ENCODE results near the gene ANTXR1.
A peak's percentile ranks its signal among the peaks of the same experiment; 100 is the strongest.

ANTXR1 gene

DNA sequence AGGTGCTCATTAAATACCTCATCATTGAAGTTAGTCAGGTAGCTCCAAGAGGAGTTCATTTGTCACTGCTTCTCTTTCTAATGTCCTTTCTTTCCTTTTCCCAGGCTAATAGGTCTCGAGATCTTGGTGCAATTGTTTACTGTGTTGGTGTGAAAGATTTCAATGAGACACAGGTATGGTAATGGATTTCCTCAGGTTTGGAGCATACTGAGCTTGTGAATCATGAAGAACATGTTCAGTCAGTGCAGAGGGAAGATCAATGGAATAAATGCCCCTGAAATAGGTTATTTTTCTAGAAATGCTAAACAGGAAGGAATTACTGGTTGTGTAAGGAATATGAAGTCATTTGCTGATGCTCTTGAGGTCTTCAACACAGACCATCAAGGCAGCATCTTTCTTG is 62.5 kb downstream of the ANTXR1 start:
- DNase-seq (ENCODE audit: insufficient read length, low spot score) (no peak), FAIRE-seq (no peak)
- no peak for TF ChIP-seq POU2F2 (IDR thresholded peaks at IDR 0.05; ENCODE audit: low read depth, low read length)
- no peak for TF ChIP-seq PAX5 (IDR thresholded peaks at IDR 0.05; ENCODE audit: insufficient read depth, low read length, severe bottlenecking)
- no peak for TF ChIP-seq TAF1 (IDR thresholded peaks at IDR 0.05; ENCODE audit: low read depth, low read length)
- no peak for TF ChIP-seq POLR2A (IDR thresholded peaks at IDR 0.05; ENCODE audit: low read depth, low read length)
- no peak for TF ChIP-seq SPI1 (IDR thresholded peaks at IDR 0.05; ENCODE audit: low read depth, low read length)
- TF ChIP-seq POLR2AphosphoS5 (IDR thresholded peaks at IDR 0.05; ENCODE audit: low read depth, low read length): no peak

- DNase-seq (ENCODE audit: insufficient read length, low spot score) (no peak), FAIRE-seq (no peak)
- TF ChIP-seq TAF1 (IDR thresholded peaks at IDR 0.05; ENCODE audit: low read depth, low read length) (no peak), PAX5 (IDR thresholded peaks at IDR 0.05; ENCODE audit: insufficient read depth, low read length, severe bottlenecking) (no peak), POLR2A (IDR thresholded peaks at IDR 0.05; ENCODE audit: low read depth, low read length) (no peak), POU2F2 (IDR thresholded peaks at IDR 0.05; ENCODE audit: low read depth, low read length) (no peak), SPI1 (IDR thresholded peaks at IDR 0.05; ENCODE audit: low read depth, low read length) (no peak), POLR2AphosphoS5 (IDR thresholded peaks at IDR 0.05; ENCODE audit: low read depth, low read length) (no peak)
Observed at GRCh38 chr2:69076601-69077000, 63.6 kb downstream of the ANTXR1 start.

- DNase-seq (ENCODE audit: insufficient read length, low spot score): no peak
- no peak for FAIRE-seq
- TF ChIP-seq TAF1 (IDR thresholded peaks at IDR 0.05; ENCODE audit: low read depth, low read length): no peak
- no peak for TF ChIP-seq SPI1 (IDR thresholded peaks at IDR 0.05; ENCODE audit: low read depth, low read length)
- TF ChIP-seq PAX5 (IDR thresholded peaks at IDR 0.05; ENCODE audit: insufficient read depth, low read length, severe bottlenecking): no peak
- no peak for TF ChIP-seq POU2F2 (IDR thresholded peaks at IDR 0.05; ENCODE audit: low read depth, low read length)
- TF ChIP-seq POLR2A (IDR thresholded peaks at IDR 0.05; ENCODE audit: low read depth, low read length): no peak
- TF ChIP-seq POLR2AphosphoS5 (IDR thresholded peaks at IDR 0.05; ENCODE audit: low read depth, low read length): no peak
Observed at GRCh38 chr2:69077252-69077950, 64.4 kb downstream of the ANTXR1 start.

GRCh38 chr2:69080071-69080470 is 67.1 kb downstream of the ANTXR1 start:
- FAIRE-seq: no peak

DNA sequence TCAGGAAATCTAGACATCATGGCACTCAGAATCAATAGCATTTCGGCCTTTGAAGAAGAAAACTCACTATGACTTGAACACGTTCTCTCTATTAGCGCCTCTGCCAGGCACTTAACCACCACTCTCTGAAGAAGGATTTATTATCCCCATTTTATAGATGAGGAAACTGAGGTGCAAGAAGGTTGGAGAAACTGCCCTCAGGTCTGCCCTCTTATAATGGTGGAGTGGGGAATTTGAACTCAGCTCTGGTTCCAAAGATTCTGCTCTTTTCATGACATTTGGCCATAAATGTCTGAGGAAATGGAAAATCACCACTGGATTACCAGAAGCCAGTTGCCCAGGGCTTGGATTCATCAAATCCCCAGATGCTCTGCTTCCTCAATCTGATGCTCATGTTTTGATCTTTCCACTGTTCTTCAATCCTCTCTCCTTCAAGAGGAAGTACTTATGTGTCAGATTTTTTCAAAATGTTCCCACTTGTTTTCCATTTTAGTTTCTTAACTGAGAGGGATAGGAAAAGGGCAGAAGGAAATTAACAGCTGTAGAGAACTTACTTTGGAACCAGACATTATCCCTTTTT is 68.1 kb downstream of the ANTXR1 start:
- DNase-seq (ENCODE audit: insufficient read length, low spot score) (no peak), FAIRE-seq (no peak)

More at GRCh38 chr2:69080071-69080470, 67.1 kb downstream of the ANTXR1 start:
- no peak for DNase-seq (ENCODE audit: insufficient read length, low spot score)
- TF ChIP-seq TAF1 (IDR thresholded peaks at IDR 0.05; ENCODE audit: low read depth, low read length): no peak
- TF ChIP-seq SPI1 (IDR thresholded peaks at IDR 0.05; ENCODE audit: low read depth, low read length): 0 out of 2 replicates have a peak, but pooled peaks have one; percentile 6

GRCh38 chr2:69081757-69082156 is 68.8 kb downstream of the ANTXR1 start:
- TF ChIP-seq POLR2A (IDR thresholded peaks at IDR 0.05; ENCODE audit: low read depth, low read length): no peak
- TF ChIP-seq POU2F2 (IDR thresholded peaks at IDR 0.05; ENCODE audit: low read depth, low read length): no peak
- TF ChIP-seq SPI1 (IDR thresholded peaks at IDR 0.05; ENCODE audit: low read depth, low read length): no peak
- no peak for TF ChIP-seq PAX5 (IDR thresholded peaks at IDR 0.05; ENCODE audit: insufficient read depth, low read length, severe bottlenecking)
- TF ChIP-seq POLR2AphosphoS5 (IDR thresholded peaks at IDR 0.05; ENCODE audit: low read depth, low read length): no peak
- TF ChIP-seq TAF1 (IDR thresholded peaks at IDR 0.05; ENCODE audit: low read depth, low read length): no peak
- DNase-seq (ENCODE audit: insufficient read length, low spot score) (no peak), FAIRE-seq (no peak)

More for the DNA sequence above, 68.1 kb downstream of the ANTXR1 start:
- TF ChIP-seq TAF1 (IDR thresholded peaks at IDR 0.05; ENCODE audit: low read depth, low read length): no peak
- no peak for TF ChIP-seq SPI1 (IDR thresholded peaks at IDR 0.05; ENCODE audit: low read depth, low read length)
- TF ChIP-seq POLR2AphosphoS5 (IDR thresholded peaks at IDR 0.05; ENCODE audit: low read depth, low read length): no peak
- no peak for TF ChIP-seq POU2F2 (IDR thresholded peaks at IDR 0.05; ENCODE audit: low read depth, low read length)
- no peak for TF ChIP-seq POLR2A (IDR thresholded peaks at IDR 0.05; ENCODE audit: low read depth, low read length)
- no peak for TF ChIP-seq PAX5 (IDR thresholded peaks at IDR 0.05; ENCODE audit: insufficient read depth, low read length, severe bottlenecking)

DNA sequence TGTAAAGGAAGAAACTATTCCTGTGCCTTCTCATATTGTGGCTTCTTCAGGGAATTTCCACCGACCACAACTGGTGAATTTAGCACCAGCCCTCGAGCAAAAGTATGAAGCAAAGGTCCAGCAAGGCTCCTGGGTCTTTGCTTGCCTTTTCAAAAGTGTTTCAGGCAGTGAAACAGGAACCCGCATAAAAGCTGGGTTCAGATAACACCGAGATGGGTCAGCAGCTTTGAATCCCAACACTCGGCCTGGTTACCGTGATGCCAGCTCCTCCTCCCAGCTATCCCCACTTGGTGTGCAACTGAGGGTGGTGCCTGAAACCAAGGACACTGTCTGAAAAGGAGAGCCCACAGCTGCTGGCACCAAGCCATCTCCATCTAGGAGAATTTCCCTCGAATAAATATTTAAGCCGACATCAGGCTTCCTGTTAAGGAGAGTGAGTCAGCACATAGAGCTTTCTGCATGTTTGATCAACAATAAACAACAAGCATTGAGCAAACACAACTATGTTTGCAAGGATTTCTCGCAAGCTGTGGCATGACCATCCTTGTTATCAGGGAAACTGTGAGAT is 69.5 kb downstream of the ANTXR1 start:
- DNase-seq (ENCODE audit: insufficient read length, low spot score) (no peak), FAIRE-seq (no peak)
- TF ChIP-seq TAF1 (IDR thresholded peaks at IDR 0.05; ENCODE audit: low read depth, low read length) (no peak), POU2F2 (IDR thresholded peaks at IDR 0.05; ENCODE audit: low read depth, low read length) (no peak), PAX5 (IDR thresholded peaks at IDR 0.05; ENCODE audit: insufficient read depth, low read length, severe bottlenecking) (no peak), SPI1 (IDR thresholded peaks at IDR 0.05; ENCODE audit: low read depth, low read length) (no peak), POLR2AphosphoS5 (IDR thresholded peaks at IDR 0.05; ENCODE audit: low read depth, low read length) (no peak), POLR2A (IDR thresholded peaks at IDR 0.05; ENCODE audit: low read depth, low read length) (no peak)

GRCh38 chr2:69083235-69083748 is 70.3 kb downstream of the ANTXR1 start:
- no peak for DNase-seq (ENCODE audit: insufficient read length, low spot score)
- FAIRE-seq: no peak
- TF ChIP-seq POLR2A (IDR thresholded peaks at IDR 0.05; ENCODE audit: low read depth, low read length): no peak
- no peak for TF ChIP-seq PAX5 (IDR thresholded peaks at IDR 0.05; ENCODE audit: insufficient read depth, low read length, severe bottlenecking)
- no peak for TF ChIP-seq POLR2AphosphoS5 (IDR thresholded peaks at IDR 0.05; ENCODE audit: low read depth, low read length)
- TF ChIP-seq SPI1 (IDR thresholded peaks at IDR 0.05; ENCODE audit: low read depth, low read length): no peak
- TF ChIP-seq TAF1 (IDR thresholded peaks at IDR 0.05; ENCODE audit: low read depth, low read length): no peak
- TF ChIP-seq POU2F2 (IDR thresholded peaks at IDR 0.05; ENCODE audit: low read depth, low read length): no peak

GRCh38 chr2:69084492-69084891 is 71.5 kb downstream of the ANTXR1 start:
- FAIRE-seq (no peak), DNase-seq (ENCODE audit: insufficient read length, low spot score) (no peak)
- TF ChIP-seq TAF1 (IDR thresholded peaks at IDR 0.05; ENCODE audit: low read depth, low read length) (no peak), PAX5 (IDR thresholded peaks at IDR 0.05; ENCODE audit: insufficient read depth, low read length, severe bottlenecking) (no peak), POLR2A (IDR thresholded peaks at IDR 0.05; ENCODE audit: low read depth, low read length) (no peak), POU2F2 (IDR thresholded peaks at IDR 0.05; ENCODE audit: low read depth, low read length) (no peak)
